ENCODE results near the gene BTLA.
A peak's percentile ranks its signal among the peaks of the same experiment; 100 is the strongest.

The BTLA gene

GRCh38 chr3:112445839-112446238 lies 53.4 kb downstream of the BTLA start:
- peak; percentile 64 for DNase-seq (ENCODE audit: low read depth)
- H3K4me3 ChIP-seq (replicated peaks; ENCODE audit: low read depth, low read length), result no peak overlapping the region
- TF ChIP-seq CTCF (IDR thresholded peaks at IDR 0.05; ENCODE audit: low read length, missing control alignments), result no peak

- DNase-seq (ENCODE audit: low read depth), result peak; percentile 64
- H3K4me3 ChIP-seq (replicated peaks; ENCODE audit: low read depth, low read length), result no peak overlapping the region
- TF ChIP-seq CTCF (IDR thresholded peaks at IDR 0.05; ENCODE audit: low read length, missing control alignments), result peak; percentile 47
Measured at GRCh38 chr3:112437146-112438022, 61.9 kb downstream of the BTLA start.

GRCh38 chr3:112429960-112430359 lies 69.3 kb downstream of the BTLA start:
- TF ChIP-seq CTCF (IDR thresholded peaks at IDR 0.05; ENCODE audit: low read length, missing control alignments), result no peak
- no peak overlapping the region for H3K4me3 ChIP-seq (replicated peaks; ENCODE audit: low read depth, low read length)
- no peak for DNase-seq (ENCODE audit: low read depth)

GRCh38 chr3:112427123-112427522 lies 72.1 kb downstream of the BTLA start:
- no peak for TF ChIP-seq CTCF (IDR thresholded peaks at IDR 0.05; ENCODE audit: low read length, missing control alignments)
- no peak overlapping the region for H3K4me3 ChIP-seq (replicated peaks; ENCODE audit: low read depth, low read length)
- no peak for DNase-seq (ENCODE audit: low read depth)

- no peak for DNase-seq (ENCODE audit: low read depth)
- no peak for TF ChIP-seq CTCF (IDR thresholded peaks at IDR 0.05; ENCODE audit: low read length, missing control alignments)
- no peak overlapping the region for H3K4me3 ChIP-seq (replicated peaks; ENCODE audit: low read depth, low read length)
Measured at GRCh38 chr3:112425858-112426750, 73.2 kb downstream of the BTLA start.

GRCh38 chr3:112425382-112425781 lies 73.9 kb downstream of the BTLA start:
- TF ChIP-seq CTCF (IDR thresholded peaks at IDR 0.05; ENCODE audit: low read length, missing control alignments), result no peak
- no peak overlapping the region for H3K4me3 ChIP-seq (replicated peaks; ENCODE audit: low read depth, low read length)
- no peak for DNase-seq (ENCODE audit: low read depth)
